ENCODE measurements around the gene CRYGN.

- no peak for TF ChIP-seq CTCF (CRISPR knock-in tag; IDR thresholded peaks at IDR 0.05)
- TF ChIP-seq EP300 (IDR thresholded peaks at IDR 0.05; ENCODE audit: low read depth in 2 of 2, low read length in 2 of 2): no peak
- TF ChIP-seq EP300 (CRISPR knock-in tag; IDR thresholded peaks at IDR 0.05; ENCODE audit: borderline replicate concordance): no peak
- TF ChIP-seq ZNF274 (CRISPR knock-in tag; IDR thresholded peaks at IDR 0.05): no peak
- TF ChIP-seq ZNF451 (CRISPR knock-in tag; IDR thresholded peaks at IDR 0.05): no peak
- TF ChIP-seq ZSCAN12 (CRISPR knock-in tag; IDR thresholded peaks at IDR 0.05): no peak
- no peak for TF ChIP-seq PATZ1 (CRISPR knock-in tag; IDR thresholded peaks at IDR 0.05)
- no peak for TF ChIP-seq RXRA (CRISPR knock-in tag; IDR thresholded peaks at IDR 0.05)
- TF ChIP-seq ZNF251 (CRISPR knock-in tag; IDR thresholded peaks at IDR 0.05): no peak
- no peak for TF ChIP-seq ZNF318 (CRISPR knock-in tag; IDR thresholded peaks at IDR 0.05)
- TF ChIP-seq HMG20A (CRISPR knock-in tag; IDR thresholded peaks at IDR 0.05; ENCODE audit: borderline replicate concordance): no peak
- no peak for TF ChIP-seq CBX2 (IDR thresholded peaks at IDR 0.05; ENCODE audit: low read depth, low read length)
- no peak for TF ChIP-seq CBX2 (CRISPR knock-in tag; IDR thresholded peaks at IDR 0.05; ENCODE audit: low read depth)
- TF ChIP-seq MLX (CRISPR knock-in tag; IDR thresholded peaks at IDR 0.05): no peak
- TF ChIP-seq ZNF331 (CRISPR knock-in tag; IDR thresholded peaks at IDR 0.05): no peak
Measured at GRCh38 chr7:151391358-151391730, 48.6 kb downstream of the CRYGN start.
